ENCODE results near the gene TMX3.
A peak's percentile ranks its signal among the peaks of the same experiment; 100 is the strongest.

Gene TMX3, protein sequence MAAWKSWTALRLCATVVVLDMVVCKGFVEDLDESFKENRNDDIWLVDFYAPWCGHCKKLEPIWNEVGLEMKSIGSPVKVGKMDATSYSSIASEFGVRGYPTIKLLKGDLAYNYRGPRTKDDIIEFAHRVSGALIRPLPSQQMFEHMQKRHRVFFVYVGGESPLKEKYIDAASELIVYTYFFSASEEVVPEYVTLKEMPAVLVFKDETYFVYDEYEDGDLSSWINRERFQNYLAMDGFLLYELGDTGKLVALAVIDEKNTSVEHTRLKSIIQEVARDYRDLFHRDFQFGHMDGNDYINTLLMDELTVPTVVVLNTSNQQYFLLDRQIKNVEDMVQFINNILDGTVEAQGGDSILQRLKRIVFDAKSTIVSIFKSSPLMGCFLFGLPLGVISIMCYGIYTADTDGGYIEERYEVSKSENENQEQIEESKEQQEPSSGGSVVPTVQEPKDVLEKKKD

DNA sequence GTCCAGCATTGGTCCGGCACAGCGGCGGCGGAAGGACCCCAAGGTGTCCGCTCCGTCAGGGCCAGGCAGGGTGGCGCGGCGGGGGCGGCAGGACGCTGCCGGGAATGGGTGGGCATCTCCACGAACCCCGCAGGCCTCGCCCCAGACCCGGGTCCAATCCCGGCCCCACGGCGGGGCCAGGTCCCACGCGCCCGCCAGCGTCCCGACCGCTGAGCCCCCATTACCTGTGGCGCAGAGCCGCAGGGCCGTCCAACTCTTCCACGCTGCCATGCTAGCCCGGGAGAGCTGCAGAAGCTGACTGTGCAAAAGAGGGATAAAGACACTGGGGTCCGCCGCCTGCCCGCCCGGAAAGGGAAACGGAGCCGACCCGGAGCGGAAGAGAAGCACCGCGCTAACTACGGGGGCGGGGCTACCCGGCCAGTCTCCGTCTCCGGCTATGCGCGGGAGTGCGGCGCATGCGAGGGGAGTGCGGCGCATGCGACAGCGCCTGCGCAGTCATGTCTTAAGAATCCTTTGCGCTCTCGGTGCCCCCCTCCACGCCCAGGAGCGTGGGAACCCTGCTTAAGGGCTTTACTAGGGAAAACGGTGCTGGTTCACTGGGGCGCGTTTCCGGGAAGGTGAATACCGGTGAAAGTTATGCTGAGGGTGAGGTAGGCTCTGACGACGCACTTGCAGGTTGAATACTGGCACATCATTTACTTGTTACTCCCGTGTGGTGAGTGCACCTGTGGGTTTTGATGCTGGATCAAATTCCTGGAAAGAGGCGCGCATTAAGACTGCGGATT lies at the start of gene TMX3:
Gene TMX3 (minus strand): TSS at position 397 of the 785 bp plus-strand sequence. CDS start 127 bp downstream, at position 270.
- peak; percentile 92 for DNase-seq

DNA sequence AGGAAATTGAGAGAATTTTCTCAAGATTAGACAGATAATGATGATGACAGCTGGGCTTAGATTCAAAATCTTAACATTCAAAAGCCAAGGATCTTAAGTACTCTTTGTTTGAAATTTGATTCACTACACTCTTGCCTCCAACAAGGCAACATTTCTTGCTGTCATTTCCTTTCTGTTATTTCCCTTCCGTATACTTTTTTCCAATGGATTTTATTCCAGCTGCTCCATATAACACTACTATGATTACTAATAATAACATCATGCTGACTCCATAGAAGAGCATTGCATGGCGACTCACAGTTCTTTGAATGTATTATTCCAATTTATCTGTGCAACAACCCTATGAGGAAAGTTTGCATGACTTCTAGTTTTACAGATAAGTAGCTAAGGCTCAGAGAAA lies 49.1 kb upstream of the TMX3 start:
- DNase-seq: no peak

DNA sequence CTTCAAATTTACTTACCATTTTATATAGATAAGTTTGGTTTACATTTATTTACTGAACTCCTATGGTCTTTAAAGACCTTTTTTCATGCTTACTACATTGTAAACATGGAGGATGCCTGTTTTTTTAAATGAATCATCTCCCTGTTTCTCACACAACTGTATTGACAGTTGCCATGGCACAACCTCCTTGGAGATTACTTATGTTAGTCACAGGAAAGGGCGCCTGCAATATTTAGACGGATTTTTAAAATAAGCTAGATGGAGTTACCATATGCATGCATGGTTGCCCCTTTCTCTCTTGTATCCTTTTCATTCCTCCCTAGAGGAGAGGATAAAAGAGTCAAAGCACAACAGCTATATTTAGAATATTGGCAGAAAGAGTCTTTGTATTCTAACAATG lies 48.2 kb upstream of the TMX3 start:
- DNase-seq: no peak

DNA sequence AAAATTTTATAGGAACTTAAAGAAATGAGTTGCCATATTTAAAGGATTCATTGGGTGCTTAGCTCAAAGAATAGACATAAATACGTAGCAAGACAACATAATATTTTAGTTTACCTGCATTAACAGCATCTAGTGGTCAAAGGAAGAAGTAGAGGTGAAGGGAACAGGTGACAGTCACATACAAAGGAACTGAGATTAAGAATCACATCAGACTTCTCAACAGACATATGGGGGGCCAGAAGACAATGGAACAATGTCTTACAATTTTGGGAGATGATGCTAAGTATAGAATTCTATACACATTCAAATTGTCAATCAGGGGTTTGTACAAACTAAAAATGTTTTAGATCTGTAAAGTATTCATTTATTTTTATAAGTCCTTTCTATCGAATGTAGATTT lies 44.4 kb upstream of the TMX3 start:
- DNase-seq: no peak

DNA sequence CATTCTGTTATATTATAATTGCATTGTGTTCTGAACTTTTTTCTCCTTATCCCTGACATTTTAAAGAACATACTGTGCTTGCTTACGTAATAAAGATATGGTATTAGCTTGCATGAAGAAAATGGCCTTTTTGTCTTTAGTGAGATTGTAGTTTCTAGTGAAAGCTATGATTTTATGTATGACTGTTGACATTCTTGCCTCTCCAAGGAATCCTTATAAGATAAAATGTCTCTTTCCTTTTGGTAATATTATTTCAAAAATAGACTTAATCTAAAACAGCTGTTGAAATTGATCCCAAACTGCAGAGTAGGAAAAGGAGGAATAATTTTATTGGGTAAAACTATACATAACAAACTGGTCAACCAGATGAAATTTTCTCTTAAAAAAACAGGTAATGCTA lies 42.2 kb upstream of the TMX3 start:
- DNase-seq: no peak

DNA sequence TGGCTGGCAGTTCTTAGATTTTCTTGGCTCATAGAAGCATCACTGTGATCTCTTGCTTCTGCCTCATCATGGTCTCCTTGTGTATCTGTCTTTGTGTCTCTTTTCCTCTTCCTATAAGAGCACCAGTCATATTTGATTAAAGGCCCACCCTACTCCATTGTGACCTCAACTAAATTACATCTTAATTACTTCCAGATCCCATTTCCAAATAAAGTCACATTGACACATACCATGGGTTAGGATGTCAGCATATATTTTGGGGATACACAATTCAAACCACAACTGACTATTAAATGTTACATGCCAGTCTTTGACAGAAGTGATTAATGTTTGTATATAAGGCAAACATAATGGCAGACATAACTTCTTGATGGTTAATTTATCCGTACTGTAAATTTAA lies 27.3 kb upstream of the TMX3 start:
- DNase-seq: no peak

DNA sequence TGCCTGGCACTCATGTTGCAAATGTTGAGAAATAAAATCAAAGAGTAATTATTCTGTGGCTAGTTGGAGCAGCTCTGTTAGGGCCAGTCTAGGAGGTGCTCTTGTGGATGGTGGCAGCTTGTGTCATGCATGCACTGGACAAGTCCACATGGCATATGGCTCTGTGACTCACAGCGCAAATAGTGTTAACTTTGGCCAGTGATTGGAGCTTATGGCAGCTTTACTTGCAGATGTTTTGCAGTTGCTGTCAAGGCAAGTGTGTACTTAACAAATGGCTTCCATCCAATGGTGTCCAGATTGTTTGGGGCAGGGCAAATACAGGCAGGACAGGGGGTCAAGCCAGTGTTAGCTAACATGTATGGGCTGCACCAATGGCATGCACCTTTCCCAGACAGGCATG lies 26.1 kb upstream of the TMX3 start:
- DNase-seq: no peak

DNA sequence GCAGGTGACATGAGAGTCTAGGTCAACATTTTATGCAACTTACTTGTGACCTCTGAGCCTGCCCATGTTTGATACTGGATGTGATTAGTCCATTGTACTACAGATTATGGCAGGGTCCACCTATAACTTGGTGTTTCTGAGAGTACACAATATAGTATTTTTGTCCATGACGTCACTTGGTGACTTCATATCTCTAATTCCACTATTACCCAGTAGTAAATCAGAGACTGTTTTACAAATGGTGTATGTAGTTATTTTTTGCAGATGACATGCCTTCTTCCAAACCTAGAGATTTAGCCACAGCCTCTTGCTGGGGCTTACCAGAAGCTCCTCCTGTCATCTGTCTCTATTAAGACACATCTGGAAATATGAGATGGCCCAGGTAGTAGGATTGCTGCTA lies 24.6 kb upstream of the TMX3 start:
- no peak for DNase-seq

DNA sequence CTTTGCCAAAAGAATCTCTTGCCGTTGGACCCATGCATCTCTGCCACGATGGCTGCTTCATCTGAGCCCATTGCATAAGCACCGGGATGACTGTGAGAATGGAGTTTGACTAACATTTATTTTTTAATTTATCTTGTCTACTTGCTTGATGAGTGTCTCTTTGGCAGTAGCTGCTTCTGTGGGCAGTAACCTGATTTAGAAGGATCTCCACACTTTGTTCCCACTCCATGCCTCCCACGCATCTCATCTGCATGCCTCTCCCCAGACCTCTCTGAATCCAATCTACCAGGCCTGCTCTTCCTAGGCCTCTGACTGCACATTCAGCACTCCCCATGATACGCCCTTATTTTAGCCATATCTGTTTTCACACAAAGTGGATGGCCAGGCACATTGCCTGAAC lies 23.7 kb upstream of the TMX3 start:
- no peak for DNase-seq

DNA sequence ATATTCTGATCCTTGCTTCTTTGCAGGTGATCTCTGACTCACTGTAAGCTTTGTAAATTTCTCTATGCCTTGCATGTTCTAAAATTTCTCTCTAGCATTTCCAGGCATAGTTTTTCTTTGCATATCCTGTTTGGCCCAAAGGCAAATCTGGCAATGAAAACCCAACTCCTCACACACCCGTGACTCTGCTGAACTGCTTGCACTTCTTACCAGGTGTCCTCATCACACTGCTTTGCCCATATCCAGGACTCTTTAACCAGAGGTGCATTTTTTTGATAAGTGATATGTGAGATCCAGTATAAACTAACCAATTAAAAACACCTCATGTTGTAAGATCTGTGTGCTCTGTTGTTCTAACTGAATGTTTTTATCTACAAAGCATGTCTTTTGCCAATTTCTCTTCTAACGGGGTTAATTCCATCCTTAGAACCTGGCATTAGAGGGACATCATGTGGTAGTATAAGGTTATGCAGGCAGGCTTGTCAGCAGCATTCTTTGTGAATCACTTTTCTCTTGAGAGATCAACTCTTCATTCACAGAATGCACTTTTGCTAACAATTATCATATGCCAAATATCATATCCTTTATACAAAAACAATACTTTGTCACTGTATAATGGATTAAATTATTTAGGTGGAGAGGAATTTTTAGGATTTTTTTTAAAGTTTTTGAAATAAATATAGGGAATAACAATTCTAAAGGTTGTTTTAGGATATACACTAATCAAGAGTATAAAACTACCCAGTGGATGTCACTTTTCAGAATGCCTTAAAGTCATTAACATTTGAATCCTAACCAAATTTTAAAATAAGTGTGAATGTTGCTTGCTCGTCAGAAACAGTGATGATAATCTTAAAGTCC lies 20.8 kb upstream of the TMX3 start:
- peak; percentile 32 for DNase-seq

DNA sequence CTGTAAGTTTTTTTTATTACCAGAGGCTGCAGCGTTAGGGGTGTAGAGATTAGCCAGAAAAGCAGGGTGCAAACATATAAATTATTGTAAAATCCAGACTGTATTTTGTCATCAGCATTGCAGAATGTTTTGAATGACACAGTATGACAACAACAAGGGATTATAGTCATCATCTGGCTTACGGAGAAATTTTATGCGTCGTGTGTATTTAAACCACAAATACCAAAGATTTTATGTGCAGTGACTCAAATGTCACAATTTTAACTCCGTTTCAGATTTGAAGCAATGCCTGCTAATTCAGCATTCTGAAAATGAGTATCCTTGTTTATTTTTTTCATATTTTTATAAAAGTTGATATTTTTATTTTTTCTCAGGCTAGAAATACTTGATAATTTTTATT lies 19.4 kb upstream of the TMX3 start:
- no peak for DNase-seq

DNA sequence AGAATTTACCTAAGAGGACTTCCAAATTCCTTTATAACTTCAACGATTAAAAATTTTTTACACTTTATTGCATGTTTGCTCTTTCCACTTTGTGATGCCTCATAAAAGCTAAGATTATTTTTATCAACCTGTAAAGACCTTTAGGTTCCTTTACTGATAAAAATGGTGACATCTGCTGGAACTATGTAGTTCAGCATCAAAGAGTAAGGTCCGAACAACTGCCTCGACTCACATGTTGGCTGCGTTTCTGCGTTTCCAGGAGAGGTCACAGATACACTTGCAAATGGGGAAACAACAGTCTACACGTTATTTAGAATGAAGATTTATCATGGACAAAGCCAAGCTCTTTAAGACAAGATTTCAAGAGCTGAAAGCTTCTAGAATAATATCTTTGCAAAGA lies 18.8 kb upstream of the TMX3 start:
- DNase-seq: no peak

DNA sequence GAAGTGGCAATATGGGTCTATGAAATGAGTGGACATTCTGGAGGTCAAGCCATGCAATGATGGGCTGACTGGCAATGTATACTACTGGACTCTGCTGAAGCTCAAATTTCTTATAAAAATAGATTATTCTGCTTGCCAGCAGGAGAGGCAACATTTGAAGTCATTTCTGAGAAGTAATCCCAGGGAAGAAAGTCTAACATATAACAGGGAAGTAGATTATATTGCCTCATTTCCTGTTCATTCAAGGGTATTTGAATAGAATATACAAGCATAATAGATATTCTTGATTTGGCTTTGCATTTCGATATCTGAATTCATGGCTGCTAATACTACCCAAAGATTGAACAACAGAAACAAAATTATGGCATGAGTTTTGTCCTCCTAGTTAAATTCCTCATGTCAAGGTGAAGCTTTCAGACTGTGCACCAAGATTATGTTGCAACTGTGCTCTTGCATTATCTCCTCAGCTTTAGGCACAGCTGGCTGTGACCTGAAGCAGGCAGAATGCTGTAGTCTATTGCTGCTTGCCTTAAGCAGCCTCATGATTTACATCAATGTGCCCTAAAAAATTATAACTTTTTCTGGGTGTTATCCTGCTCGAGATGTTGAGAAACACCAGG lies 13.3 kb upstream of the TMX3 start:
- DNase-seq: no peak

DNA sequence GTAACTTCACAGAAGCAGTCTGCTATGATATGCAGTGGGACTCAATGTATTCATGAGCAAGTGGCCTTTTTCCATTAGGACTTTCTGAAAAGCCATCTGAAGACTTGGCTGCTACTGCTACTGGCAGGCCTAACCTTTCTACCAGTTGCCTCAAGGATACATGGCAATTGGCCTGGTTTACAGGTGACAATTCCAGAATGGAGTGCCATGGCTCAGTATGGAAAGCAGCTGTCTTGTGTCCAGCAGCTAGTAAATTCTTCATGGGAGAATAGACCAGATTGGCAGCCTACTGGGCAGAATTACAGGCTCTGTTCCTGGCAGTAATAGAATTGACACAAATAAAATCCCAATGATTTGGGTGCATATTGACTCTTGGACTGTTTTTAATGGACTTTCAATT lies 12.6 kb upstream of the TMX3 start:
- DNase-seq: no peak

DNA sequence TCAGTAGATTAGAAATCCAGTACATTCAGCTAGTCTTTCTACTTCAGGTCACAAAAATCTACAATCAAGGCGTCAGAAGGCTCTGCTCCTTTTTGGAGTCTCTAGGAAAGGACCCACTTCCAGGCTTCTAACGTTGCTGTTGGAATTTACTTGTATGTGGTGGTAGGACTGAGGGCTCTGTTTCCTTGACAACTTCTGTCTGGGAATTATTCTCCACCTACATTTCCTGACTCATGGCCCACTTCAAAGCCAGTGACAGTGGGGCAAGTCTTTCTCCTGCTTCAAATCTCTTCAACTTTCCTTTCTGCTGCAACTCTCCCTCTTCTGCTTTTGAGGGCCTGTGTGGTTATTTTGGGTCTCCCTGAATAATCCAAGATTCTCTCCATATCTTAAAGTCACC lies 10.4 kb upstream of the TMX3 start:
- DNase-seq: no peak

DNA sequence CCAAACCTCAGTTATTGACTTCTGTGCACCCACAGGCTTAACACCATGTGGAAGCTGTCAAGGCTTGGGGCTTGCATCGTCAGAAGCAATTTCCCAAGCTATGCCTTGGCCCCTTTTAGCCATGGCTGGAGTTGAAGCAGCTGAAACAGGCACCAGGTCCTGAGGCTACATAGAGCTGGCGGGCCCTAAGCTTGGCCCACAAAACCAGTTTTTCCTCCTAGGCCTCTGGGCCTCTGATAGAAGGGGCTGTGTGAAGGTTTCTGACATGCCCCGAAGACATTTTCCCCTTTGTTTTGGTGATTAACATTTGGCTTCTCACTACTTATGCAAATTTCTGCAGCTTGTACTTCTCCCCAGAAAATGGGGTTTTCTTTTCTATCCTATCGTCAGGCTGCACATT lies 9.1 kb upstream of the TMX3 start:
- DNase-seq: no peak

DNA sequence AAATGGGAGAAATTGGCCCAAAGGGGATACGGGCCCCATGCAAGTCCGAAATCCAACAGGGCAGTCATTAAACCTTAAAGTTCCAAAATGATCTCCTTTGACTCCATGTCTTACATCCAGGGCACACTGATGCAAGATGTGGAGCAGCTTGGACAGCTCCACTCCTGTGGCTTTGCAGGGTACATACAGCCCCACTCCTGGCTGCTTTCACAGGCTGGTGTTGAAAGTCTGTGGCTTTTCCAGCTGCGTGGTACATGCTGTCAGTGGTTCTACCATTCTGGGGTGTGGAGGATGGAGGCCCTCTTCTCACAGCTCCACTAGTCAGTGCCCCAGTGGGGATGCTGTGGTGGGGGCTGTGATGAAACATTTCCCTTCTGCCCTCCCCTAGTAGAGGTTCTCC lies 8.6 kb upstream of the TMX3 start:
- DNase-seq: no peak

DNA sequence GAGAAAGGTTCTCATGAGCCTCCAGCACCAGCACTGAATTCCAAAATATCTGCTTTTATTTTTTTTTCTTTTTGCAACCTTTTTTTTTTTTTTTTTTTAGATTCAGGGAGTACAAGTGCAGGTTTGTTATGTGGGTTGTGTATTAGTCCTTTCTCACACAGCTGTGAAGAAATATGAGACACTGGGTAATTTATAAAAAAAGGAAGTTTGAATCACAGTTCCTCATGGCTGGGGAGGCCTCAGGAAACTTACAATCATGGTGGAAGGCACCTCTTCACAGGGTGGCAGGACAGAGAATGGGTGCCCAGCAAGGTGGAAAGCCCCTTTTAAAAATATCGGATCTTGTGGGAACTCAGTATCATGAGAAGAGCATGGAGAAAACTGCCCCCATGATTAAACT lies 7.9 kb upstream of the TMX3 start:
- DNase-seq: no peak

DNA sequence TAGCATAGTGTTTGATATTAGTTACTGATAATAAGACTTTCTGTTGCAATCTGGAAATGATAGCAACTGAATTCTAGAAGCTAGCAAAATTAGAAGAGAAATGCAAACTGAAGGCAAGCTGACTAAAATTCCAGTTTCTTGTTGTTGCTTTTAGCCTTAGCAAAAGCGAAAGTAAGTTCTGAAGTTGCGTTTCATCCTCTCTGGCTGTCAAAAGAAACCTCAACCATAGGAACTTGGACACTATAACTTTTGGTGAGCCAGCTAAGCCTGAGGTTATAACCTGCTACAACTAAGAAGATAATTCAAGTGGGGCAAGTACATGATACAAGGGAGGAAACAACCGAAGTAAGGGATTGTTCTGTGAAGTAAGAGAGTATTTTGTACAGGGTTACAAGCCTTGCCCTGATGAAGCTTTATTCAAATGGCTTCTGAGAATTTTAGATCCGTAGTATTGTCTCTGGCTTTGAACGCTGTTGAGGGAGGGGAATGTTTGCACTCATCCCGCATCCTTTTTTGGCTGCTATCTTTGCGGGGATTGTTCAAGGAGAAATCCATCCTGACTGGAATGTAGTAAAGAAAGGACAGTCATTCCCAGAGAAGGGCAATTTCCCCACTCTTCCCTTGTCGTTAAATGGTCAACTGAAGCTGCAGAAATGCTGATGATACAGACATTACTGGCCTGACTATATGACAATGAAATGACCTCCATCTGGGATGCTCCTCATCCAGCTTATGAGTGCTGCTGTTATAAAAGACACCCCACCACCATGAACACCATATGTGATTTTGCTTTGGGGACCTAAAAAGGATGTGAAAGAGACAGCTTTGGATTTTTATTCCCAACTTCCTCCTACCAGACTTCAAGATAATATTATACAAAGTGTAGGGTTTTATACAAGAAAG lies 7.0 kb upstream of the TMX3 start:
- DNase-seq: no peak

DNA sequence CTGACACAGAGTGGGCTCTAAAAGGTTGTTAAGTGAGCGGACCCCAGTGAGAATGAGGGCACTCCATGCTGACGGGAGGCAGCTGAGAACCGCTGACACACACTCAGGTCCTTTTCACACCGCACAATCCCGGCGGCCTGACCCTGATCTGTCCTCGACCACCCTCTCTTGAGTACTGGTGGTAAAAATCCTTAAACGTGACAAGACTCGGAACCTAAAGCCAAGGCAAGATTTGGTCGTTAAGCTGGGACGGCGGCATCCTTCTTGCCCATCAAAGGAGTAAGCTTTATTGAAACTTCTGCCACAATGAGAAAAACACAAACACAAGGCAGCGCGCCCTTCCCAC lies 569 bp downstream of the TMX3 start:
- DNase-seq: no peak

DNA sequence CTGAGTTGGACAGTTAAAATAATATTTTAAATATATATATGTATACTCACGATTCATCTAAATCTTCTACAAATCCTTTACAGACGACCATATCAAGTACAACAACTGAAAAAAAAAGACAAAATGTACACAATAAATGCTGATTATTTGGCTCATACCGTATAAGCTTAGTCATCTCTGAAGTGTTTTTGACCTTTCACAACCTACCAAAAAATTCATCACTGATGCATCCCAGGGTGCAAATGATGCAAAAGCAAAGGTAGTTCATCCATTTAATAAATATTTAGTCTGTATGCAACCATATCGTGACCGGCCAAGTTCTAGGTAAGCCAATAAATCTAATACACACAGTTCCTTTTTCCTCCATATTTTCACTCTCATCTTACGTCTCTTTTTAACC lies 1.1 kb downstream of the TMX3 start:
- DNase-seq: no peak

DNA sequence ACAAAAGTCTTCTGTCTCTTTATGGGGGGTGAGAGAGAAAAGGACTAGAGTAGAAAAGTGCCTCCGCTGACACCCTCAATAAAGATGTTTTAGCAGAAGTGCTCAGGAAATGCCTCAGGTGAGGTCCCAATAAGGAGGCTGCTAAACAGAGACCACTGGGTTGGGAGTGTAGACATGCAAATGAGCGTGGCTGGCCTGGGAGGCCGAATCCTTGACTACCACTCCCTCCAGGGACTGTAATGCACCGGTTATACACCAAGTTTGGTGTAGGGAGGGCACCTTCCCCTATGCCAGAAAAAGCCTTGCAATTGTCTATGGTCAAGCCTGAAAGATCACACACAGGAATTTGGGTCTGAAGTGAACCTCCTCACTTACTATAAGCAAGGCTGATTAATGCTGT lies 1.8 kb downstream of the TMX3 start:
- DNase-seq: no peak

All from retina (tissue), 1 donor.